Astrocyte (in vitro differentiated cells and primary cell): ENCODE data around the gene MRPL55.

Source experiments
- EZH2 ChIP-seq: IDR thresholded peaks from 2 replicates; pipeline ENCODE4 v1.6.1; 2012; ENCODE audit warnings: mild to moderate bottlenecking, low read length, inconsistent platforms; ENCODE audit not compliant: insufficient read depth
- TF ChIP-seq, protein P1 (sequence below): IDR thresholded peaks from 2 replicates; pipeline ENCODE4 v1.5.1; 2011; ENCODE audit warnings: low read depth, mild to moderate bottlenecking, inconsistent platforms, low read length, moderate library complexity; ENCODE audit not compliant: insufficient read depth

DNA sequence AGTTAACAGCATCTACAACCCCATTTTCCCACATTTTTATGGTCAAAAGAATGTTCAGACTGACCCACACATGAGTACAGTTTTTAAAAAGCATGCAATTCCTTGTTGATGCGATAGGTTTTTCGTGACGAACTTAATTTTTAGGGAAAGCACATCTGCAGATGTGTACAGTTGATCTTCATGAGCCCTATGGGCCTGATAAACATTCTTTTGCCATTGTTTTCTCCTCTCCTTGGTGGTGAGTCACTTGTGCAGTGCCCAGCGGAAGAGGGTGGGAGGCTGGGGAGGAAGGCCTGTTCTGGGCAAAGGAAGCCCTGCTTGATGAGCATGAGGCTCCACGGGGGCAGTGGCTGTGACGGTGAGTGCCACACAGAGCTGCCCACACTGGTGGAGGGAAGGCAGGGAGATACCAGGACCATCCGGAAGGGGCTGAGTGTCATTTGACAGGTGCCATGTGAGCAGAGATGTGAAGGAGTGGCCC is 21.3 kb downstream of the MRPL55 start:
- TF ChIP-seq, protein P1, sequence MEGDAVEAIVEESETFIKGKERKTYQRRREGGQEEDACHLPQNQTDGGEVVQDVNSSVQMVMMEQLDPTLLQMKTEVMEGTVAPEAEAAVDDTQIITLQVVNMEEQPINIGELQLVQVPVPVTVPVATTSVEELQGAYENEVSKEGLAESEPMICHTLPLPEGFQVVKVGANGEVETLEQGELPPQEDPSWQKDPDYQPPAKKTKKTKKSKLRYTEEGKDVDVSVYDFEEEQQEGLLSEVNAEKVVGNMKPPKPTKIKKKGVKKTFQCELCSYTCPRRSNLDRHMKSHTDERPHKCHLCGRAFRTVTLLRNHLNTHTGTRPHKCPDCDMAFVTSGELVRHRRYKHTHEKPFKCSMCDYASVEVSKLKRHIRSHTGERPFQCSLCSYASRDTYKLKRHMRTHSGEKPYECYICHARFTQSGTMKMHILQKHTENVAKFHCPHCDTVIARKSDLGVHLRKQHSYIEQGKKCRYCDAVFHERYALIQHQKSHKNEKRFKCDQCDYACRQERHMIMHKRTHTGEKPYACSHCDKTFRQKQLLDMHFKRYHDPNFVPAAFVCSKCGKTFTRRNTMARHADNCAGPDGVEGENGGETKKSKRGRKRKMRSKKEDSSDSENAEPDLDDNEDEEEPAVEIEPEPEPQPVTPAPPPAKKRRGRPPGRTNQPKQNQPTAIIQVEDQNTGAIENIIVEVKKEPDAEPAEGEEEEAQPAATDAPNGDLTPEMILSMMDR = peak; percentile 23
- no peak for TF ChIP-seq EZH2
